HG03457 (cell line): Measurements from ENCODE around the gene LMOD3.

Experiments used
- ATAC-seq: cut with Tn5 transposase; IDR thresholded peaks from one replicate; pipeline ENCODE4 v1.9.1; 2021; ENCODE audit warnings: moderate number of reproducible peaks; ENCODE audit not compliant: unreplicated experiment

The LMOD3 gene

DNA sequence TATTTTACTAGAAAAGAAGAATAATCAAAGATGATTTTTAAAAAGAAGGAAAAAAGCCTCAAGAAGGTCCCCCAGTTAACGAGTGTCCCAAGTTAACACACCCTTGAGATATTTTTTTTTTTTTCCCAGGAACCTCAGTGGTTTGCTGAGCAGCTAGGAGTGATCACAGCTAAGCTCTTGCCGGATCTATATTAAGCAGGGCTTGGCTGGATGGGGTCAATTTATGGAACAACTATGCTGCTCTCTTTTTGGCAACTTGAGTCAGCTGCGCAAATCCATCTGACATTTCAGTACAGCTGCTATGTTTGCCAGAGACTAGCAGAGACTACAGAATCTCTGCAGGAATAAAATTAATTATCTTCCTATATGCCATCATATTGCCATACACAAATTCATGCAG, at the start of gene LMOD3:
TSS of gene LMOD3 (minus strand) at position 193 of the 400 bp plus-strand sequence. CDS start 209 bp downstream, outside the sequence.
- ATAC-seq = no peak

DNA sequence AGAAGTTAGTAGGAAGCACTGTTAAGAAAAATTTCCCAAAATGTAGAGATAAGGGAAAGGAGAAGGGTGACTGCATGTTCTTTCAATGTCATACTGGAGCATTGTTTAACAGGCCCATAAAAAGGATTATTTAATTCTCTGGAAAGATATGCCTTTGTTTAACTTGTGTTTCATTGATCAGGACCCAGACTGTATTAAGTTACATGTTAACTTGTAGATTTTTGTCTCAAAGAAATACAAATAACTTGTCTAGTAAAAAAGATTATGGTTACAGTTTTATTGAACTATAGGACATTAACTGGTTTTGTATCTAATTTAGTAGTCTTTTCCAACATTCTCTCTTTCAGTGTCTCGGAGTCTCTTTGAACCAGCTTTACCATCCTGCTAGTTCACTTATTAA, 49.7 kb upstream of the LMOD3 start:
- ATAC-seq = no peak

DNA sequence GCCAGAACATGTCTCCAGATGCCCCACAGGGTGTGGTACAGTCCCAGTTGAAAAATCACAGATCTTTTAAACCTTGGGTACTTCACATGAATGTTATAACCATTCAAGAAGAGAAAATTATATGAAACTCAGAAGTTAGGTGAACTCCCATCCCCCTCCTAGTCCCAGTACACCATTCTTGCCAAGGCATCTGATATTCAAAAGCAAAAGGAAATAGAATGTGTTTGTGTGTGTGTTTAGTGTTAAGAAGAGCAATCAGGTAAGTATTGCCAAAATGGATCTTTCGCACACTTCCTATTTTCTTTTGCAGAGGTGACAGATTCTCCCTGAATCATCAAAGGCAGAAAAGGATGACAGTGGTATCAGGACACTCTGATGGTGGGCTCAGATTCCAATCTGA, 44.1 kb upstream of the LMOD3 start:
- no peak for ATAC-seq

DNA sequence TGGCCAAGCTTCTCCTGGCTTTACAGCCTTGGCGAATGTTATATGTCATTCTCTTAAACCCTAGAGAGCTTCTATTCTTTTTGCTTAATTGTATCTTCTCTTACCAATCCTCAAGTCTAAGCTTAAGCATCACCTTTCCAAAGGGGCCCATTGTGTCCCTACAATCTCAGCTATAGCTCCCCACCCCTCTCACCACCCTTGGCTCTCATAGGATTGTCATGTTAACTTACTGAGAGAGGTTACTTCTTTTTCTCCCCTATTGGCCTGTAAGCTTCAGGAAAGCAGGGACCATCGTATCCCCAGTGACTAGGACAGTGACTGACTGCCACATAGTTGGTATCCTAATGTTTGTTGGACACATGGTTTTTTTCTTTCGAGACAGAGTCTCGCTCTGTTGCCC, 43.3 kb upstream of the LMOD3 start:
- no peak for ATAC-seq

GRCh38 chr3:69164296-69164695, 41.9 kb upstream of the LMOD3 start:
- no peak for ATAC-seq

DNA sequence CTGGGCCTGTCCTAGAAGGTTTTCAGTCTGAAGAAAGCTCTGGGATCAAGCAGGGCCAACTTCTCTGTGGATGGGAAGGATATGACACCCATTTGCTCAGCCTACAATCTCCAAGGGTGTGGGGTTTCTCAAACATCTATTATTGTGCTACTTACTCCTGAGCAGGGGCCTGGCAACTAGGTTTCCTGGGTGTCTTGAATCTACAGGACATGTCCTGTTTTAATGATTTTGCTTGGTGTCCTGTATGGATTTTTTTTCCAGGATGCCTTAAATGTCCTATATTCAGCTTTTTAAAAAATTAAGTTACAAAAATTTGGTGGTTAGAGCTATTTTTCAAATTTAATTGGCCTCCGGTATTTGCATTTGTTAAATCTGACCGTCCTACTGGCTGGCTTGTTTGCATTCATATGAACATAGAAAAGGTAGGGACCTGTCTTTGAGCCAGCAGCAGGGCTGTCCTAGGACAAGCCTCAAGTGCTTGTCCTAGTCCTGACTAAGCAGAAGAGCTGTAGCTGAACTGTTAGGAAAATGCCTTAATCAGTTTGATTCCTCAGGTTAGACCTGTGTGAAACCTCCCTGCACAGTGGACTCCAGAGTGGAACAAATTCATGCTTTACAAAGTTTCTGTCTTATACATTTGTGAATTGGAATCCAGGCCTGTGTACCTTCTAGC, 40.0 kb upstream of the LMOD3 start:
- no peak for ATAC-seq

DNA sequence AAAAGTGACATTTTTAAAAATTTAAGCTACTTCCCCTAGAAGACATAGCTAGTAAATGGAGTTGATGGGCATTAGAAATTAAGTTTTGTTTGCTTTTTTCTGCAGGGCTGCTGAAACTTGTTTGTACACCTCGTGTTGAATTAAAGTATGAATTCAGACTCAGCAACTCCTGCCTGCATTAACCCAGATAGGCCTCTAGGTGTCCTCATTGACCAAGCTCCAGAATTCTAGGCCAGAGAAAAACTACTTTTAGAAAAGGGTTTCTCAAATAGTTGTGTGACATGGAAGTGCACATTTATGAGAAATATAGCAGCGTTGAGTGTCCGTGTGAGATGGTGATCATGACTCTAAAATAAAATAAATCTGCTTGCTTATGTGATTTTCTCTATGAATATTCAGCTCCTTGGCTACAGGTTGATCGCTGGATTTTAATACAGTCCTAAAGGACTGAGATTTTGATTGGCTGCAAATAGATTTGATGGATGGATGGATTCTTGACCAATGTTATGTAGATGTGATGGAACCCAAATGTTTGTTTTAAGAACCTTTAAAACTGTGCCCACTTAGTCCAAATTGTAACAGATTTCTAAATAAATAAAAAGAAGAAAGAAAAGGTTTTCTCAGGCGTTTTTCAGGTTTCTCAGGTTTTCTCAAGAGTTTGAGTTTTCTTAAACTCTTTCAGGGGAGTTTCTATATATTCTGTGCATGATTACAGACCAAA, 39.4 kb upstream of the LMOD3 start:
- ATAC-seq = no peak

DNA sequence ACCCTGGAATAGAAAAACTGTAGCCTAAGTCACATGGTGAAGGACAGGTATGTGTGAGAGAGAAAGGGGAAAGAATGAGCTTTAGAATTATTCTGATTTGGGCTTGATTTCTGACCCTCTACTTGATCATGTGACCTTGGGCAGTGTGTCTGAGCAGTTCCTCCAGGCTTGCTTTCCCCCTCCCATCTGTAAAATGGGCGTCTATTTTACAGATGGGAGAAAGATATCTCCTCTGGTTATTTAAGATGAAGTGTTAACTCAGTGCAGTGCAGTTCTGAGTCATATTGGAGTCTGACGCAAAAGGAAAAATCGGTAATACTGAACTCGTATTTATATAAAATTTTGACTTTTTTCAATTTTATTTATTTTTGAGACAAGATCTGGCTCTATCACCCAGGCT, 38.1 kb upstream of the LMOD3 start:
- ATAC-seq = no peak

GRCh38 chr3:69160107-69160506, 37.7 kb upstream of the LMOD3 start:
- ATAC-seq = no peak

DNA sequence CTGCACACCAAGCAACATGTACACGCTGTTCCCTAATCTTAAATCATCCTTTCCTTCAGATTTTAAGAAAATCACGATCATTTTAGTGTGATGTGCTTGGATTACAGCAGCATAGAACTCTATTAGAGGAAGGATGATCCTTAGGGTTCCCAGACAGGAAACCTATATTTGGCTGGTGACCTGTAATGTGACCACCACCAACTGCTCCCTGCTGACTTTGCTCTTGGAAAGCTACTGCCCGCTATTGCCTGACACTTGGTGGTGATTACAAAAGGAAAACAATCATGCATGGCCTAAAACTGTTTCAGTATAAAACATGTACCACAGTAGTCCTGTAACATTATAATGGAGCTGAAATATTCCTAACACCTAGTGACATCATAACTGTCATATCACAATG, 27.2 kb upstream of the LMOD3 start:
- no peak for ATAC-seq

DNA sequence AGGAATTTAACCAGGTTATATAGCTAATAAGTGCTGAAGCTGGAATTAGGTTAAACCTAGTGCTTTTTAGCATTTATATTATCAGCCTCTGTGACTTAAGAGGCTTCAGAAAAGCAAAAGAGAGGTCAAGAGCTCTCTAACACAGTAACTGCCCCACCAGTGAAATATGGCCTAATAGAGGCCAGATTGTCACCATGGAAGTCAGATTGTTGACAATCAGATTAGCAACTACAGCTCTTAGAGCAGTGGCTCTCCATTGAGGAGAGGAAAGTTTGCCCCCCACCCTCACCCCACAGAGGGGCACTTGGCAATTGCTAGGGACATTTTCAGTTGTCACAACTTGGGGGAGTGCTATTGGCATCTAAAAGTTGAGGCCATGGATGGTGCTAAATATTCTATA, 23.3 kb upstream of the LMOD3 start:
- no peak for ATAC-seq

GRCh38 chr3:69144631-69145245, 22.3 kb upstream of the LMOD3 start:
- no peak for ATAC-seq

DNA sequence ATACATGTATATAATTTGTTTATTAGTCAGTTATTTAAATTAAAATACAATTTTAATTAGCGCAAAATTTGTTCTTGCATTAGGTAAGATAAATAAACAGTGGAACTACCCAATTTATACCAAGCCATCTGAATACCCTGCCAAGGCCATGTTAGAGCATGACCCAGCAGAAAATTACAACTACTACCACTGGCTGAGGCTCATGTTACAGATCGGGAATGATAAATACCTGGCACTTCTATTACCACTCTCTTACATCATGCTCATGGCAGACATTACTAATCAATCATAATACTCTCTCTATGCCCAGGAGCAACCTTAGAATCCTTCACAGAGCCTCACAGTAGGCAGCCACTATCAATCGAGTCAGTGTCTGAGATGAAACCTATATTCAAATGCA, 21.2 kb upstream of the LMOD3 start:
- no peak for ATAC-seq

DNA sequence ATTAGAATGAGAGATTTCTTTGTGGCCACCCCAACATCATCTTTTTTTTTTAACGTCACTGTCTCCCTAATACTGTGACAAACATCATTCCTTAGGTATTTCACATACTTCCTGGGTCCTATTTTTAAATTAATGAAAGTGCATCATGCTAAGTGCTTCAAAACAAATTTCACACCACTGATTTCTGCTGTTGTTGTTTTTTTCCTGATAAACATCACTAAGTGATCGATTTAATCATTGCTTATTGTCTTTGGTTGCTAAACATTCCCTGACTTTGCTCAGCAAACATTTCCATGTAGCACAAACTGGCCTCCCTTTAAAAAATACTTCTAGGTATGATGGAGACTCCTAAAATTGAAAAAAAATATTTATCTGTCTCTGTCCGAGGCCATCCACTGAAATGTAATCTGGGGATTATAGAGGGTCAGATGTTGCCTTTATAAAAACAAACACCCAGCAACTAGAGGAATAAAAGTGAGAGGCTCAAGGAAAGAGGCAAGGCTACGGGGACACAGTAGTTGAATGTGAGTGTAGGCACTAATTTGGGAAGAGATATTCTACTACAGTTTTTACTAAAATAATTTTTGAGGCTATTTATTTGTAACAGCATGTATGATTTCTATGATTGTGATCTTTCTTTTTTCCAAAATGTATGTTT, 20.5 kb upstream of the LMOD3 start:
- no peak for ATAC-seq

GRCh38 chr3:69142090-69142489, 19.7 kb upstream of the LMOD3 start:
- ATAC-seq = no peak

DNA sequence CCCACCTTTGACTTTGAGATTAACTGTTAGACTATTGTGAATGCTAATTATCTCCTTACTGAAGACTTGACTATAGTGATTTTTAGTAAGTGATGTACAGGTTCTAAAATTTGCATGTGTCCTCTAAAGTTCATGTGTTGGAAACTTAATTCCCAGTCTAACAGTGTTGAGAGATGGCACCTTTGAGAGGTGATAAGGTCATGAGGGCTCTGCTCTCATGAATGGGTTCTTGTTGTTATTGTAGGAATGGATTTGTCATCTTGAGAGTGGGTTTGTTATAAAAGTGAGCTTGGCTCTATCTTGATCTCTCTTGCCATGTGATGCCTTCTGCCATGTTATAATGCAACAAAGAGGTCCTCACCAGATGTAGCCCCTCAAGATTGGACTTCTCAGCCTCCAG, 18.9 kb upstream of the LMOD3 start:
- ATAC-seq = no peak

- no peak for ATAC-seq
Observed at GRCh38 chr3:69137412-69137811, 15.0 kb upstream of the LMOD3 start.

- ATAC-seq = no peak
Observed at GRCh38 chr3:69137005-69137404, 14.6 kb upstream of the LMOD3 start.

- peak; percentile 69 for ATAC-seq
Observed at GRCh38 chr3:69130689-69131088, 8.3 kb upstream of the LMOD3 start.

DNA sequence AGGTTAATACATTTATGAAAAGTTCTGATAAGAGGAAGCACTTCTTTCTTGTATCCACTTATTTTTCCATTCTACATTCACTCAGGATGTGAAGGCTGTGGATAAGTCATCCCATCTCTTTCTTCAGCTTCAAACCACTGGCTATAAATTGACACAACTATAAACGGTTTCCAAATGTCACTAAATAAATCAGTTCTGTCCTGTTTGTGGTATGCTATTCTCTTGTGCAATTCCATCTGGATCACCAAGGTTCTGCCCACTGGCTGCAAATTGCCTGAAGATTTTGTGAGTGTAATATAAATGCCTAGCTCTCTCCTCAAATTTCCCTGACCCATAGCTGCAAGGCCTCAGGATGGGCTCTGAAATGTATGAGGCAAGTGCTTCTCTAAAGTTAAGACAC, 7.1 kb upstream of the LMOD3 start:
- no peak for ATAC-seq

GRCh38 chr3:69128509-69128908, 6.1 kb upstream of the LMOD3 start:
- ATAC-seq = no peak

DNA sequence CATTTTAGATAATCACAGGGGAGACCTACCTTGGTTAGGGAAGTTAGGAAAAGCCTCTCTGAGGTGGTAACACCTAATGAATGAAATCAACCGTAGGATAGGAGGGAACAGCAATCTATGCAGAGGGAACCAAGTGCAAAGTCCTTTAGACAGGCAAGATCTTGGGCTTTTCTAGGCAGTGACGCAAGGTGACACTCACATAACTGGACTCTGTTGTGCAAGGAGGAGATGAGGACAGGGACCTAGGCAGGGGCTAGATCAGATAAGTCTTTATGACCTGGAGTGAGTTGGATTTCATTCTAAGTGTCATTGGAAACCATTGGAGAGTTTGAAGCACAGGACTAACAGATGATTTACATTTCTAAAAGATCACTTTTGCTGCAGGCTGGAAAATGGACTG, 4.6 kb upstream of the LMOD3 start:
- ATAC-seq = no peak
